Inflammatory macrophage (primary cell): ENCODE data around the gene TACC2.

ENCODE experiments used
- DNase-seq, 2 donors: peaks; one replicate each; pipeline ENCODE4 v3.0.0-alpha.2; 2020 to 2022

TACC2 gene

GRCh38 chr10:122282909-122283308 is 293.9 kb downstream of the TACC2 start:
- no peak for DNase-seq

DNA sequence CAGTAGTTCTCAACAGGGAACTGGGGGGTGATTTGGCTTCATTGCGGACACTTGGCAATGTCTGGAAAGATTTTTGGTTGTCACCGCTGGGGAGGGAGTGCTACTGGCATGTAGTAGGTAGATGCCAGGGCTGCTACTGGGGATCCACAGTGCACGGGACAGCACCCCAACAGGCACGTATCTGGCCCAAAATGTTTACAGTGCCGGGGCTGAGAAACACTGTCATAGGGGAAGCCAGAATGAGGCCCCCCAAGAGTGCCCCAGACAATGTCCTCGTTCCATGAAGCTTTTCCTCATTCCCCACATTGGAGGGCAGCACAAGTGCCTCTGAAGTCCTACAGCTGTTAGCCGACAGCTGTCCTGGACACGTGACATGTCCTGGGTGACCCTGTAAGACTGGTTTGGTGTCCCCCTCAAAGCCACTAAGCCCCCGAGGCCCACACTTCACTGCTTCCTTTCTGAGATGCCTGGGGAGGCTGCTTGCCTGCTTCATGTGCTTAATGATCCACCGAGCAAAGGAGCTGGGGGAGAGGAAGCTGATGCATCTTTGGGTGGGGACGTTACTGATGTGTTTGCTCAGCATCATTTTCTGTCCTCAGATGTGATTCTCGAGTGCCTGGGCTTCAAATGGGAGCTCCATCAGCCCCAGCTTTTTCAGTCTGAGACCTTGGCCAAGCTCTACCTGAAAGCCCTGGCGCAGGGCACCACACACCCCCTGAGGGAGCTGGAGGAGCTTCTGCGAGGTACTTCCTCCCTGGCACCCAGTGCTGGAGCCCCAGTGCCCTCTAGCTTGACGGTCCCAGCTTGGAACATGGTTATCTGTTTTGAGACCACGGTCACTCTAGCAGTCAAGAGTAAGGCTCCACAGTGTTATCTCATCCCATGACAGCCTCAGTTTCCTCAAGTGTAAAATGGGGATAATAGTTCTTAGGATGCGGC is 296.8 kb downstream of the TACC2 start:
- DNase-seq: no peak

DNA sequence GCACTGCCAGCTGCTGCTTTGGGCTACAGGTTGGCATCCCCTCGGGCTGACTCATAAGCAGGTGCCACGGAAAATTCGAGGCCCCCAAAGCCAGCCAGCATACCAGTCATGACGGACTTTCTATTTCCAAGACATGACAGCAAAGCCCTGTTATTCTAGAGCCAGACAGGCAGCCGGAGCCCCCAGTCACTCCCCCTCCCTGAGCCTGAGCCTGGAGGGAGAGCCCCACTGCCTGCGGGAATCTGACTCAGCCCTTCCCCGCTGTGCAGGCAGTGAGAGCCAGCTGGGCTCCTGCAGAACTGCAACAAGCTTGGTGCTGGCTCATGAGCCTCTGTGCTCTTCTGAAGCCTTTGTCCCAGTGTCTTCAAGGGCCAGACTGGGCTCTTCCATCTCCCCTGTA is 297.9 kb downstream of the TACC2 start:
- DNase-seq: no peak

DNA sequence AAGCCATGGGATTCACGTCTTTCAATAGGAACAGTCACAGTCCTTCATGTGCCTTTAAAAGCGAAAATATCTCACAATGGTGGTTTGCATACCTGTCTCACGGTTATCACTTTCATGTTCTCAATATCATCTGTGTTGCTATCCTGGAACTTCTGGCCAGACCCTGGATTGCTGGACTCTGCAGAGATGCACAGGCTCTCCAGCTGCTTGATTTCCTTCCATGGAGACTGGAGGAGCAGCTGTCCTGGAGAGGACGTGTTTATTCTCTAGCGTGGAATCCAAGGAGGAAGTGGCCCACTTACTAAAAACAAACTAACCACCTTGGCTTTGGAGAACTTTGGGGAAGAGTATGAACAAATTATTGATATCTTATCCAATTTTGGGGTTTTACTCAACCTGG is 298.6 kb downstream of the TACC2 start:
- no peak for DNase-seq

GRCh38 chr10:122288262-122288661 is 299.3 kb downstream of the TACC2 start:
- no peak for DNase-seq

GRCh38 chr10:122288917-122289316 is 300.0 kb downstream of the TACC2 start:
- DNase-seq: no peak

DNA sequence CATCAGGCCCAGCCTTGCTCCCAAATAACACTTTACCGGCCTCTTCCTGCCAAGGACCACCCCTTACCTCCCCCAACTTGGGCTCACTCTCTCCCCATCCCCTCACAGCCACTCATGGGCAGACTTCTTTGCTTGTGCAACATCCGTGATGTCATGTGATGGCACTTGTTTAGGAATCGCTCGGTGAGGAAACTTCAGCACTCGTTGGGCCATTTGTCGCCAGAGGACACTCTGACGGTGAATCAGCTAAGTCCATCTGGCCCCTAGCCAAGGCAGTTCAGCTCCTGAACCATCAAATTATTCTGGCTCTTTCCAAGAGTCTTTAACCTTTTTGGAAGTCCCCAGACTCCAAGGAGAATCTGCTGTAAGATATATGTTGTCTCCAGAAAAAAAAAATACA is 301.4 kb downstream of the TACC2 start:
- no peak for DNase-seq

- no peak for DNase-seq
Measured at GRCh38 chr10:122290833-122291532, 302.0 kb downstream of the TACC2 start.

GRCh38 chr10:122291739-122292138 is 302.8 kb downstream of the TACC2 start:
- no peak for DNase-seq

- DNase-seq: no peak
Measured at GRCh38 chr10:122292376-122292775, 303.4 kb downstream of the TACC2 start.

GRCh38 chr10:122293156-122293960 is 304.4 kb downstream of the TACC2 start:
- no peak for DNase-seq

DNA sequence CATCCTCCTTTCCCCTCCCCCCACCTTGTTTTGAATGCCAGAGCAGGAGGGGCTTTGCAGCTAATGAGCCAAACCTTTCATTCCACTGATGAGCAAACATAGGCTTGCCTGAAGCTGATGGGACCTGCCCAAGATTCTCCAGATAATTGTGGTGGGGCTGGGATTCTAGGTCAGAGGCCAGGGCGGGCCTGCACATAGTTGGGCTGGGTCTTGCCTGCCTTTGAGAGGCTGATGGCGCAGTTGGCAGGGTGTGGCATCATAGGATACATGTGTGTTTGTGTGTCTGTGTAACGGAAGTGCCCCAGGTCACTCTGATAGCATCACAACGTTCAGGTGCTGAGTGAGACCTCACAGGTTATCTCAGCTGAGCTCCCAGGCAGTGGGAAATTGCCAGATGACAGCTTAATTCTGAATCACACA is 305.0 kb downstream of the TACC2 start:
- no peak for DNase-seq

- no peak for DNase-seq
Measured at GRCh38 chr10:122294511-122295450, 305.8 kb downstream of the TACC2 start.

DNA sequence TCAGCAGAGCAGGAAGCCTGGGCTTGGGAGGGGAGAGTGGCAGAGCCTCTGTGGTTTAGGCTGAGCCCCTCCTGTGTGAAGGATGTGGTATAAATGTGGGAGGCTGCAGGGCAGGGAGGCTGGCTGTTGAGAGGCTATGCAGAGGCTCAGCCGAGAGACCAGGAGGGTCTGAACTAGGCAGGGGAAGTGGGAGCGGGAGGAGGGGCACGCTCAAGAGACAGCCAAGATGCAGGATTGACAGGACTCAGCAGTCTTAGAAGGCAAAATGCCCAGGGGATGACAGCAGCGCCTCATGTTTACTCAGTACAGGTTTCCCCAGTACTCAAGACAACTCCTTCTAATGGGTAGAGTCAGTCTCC is 306.5 kb downstream of the TACC2 start:
- no peak for DNase-seq

DNA sequence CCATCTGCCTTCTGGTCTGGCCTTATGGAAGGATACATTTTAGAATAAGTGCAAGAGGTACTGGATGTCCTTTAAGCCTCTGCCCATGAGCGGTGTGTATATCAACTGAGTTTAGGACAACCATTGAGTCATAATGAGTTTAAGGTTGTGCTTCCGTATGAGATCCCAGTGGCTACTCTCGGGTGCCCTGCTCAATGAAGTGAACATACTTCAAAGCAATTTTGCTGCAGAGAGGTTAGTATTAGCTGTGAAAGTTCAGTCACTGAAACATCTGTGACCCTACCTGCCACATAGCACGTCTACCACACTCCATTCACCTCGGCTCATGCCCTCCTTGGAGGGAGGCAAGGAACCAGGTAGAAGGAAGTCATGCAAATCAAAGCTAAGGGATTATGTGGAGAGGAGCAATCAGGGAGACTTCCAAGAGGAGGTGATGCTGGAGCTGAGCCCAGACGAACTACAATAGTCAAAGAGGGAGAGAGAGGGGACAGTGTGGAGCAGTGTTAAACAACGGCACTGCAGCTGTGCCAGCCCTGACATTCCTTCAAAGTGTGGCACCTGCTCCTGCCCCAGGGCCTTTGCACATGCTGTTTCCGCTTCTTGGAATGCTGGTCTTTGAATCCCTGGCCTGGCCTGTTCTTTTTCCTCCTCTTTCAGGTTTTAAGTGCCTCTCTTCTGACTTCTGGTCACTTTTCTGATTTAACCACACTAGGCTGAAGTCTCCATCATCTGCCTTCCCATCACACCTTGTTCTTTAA is 307.6 kb downstream of the TACC2 start:
- DNase-seq: no peak

GRCh38 chr10:122297583-122297982 is 308.6 kb downstream of the TACC2 start:
- DNase-seq: no peak

- DNase-seq: no peak
Measured at GRCh38 chr10:122298206-122298597, 309.2 kb downstream of the TACC2 start.

GRCh38 chr10:122298598-122299301 is 309.8 kb downstream of the TACC2 start:
- peak; percentile 70 to 80 for DNase-seq

DNA sequence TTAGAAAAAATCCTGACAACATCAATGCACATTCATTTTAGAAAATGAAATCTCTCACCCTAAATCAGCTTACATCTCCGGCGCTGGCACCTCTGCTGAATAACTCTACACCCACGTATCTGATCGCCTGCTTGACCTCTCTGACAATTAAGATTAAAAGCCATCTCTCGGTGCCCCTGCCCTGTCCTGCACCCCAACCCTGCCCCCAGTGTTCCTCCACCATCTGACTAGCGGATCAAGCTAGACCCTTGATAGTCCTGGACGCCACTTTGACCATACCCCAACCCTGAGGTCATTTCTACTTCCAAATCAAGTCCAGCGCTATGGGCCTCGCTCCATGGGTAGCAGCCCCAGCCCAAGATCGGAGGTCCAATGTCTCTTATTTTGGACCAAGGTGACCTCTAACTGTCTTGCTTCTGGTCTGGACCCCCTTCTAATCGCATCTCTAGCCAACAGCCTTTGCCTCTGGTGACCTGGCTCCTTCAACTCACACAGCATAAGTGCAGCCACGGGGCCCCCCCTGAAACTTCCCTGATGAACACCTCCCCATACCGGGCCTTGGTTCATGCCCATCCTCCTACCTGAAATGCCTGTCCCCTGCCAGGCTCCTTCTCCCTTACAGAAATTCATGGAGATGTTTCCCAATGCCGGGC is 310.6 kb downstream of the TACC2 start:
- DNase-seq: no peak
